ENCODE results near the gene RNF25.
A peak's percentile ranks its signal among the peaks of the same experiment; 100 is the strongest.

RNF25 gene, protein sequence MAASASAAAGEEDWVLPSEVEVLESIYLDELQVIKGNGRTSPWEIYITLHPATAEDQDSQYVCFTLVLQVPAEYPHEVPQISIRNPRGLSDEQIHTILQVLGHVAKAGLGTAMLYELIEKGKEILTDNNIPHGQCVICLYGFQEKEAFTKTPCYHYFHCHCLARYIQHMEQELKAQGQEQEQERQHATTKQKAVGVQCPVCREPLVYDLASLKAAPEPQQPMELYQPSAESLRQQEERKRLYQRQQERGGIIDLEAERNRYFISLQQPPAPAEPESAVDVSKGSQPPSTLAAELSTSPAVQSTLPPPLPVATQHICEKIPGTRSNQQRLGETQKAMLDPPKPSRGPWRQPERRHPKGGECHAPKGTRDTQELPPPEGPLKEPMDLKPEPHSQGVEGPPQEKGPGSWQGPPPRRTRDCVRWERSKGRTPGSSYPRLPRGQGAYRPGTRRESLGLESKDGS

DNA sequence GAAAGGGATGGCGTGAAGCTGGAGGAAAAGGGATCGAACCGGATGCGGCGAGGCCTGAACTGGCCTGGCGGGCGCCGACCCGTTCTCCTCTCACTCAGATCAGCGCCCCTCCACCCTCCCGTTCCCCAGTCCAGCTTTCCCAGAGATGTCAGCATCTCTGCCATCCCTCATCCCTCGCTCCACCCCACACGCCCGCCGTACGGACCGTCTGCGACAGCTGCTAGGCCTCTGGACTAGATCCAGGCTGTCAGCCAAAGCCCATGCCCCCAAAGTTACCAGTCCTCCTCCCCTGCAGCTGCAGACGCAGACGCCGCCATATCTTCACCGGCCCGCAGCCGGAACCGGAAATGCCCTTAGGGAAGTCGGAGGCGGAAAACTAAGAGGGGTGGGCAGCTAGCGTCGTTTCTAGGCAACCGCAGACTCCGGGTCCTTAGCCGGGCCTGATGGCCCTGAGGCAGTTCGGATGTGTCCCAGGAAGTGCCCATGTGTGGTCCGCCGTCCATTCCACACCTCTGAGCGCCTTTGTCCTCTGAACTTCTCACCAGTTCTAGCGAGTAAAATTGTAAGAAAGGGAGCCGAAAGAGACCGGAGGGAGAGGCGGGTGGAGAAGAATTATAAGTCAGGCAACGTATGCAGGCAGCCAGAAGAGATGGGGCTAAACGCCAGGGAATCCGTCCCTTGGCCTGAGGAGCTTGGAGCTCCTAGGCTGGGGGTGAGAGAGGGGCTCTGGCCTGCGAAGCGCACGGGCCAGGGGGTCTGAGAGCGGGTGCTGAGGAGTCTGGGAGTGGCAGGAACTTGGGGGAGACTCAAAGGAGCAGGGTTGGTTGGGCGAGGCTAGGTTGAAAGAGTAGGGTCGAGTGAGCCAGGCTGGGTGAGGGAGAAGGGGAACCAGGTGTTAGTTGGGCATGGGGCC lies at the start of gene RNF25, which contains the start of gene STK36:
Gene RNF25, minus strand, starts transcription at position 349 of the 913 bp plus-strand sequence. Its CDS starts 32 bp downstream, at position 317.
Gene STK36, plus strand, starts transcription at position 433 of the 913 bp plus-strand sequence. CDS start 744 bp downstream, outside the sequence.
- DNase-seq, result peak; percentile 87

DNA sequence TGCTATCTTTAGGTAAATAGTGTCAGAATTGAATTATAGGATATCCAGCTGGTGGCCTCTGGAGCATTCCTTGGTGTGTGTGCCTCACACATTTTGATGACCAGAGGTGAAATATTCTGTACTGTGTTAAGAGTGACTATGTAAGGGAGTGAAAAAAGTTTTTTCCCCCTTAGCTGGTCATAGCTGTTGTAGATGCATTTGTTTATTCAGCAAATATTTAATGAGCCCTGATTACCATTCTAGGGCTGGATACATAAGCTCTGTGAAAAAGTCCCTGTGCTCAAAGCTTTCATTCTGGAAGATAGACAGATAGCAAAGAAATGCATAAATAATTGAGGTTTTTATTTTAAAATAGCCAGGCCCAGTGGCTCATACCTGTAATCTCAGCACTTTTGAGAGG lies 49.7 kb upstream of the RNF25 start:
- DNase-seq, result no peak

DNA sequence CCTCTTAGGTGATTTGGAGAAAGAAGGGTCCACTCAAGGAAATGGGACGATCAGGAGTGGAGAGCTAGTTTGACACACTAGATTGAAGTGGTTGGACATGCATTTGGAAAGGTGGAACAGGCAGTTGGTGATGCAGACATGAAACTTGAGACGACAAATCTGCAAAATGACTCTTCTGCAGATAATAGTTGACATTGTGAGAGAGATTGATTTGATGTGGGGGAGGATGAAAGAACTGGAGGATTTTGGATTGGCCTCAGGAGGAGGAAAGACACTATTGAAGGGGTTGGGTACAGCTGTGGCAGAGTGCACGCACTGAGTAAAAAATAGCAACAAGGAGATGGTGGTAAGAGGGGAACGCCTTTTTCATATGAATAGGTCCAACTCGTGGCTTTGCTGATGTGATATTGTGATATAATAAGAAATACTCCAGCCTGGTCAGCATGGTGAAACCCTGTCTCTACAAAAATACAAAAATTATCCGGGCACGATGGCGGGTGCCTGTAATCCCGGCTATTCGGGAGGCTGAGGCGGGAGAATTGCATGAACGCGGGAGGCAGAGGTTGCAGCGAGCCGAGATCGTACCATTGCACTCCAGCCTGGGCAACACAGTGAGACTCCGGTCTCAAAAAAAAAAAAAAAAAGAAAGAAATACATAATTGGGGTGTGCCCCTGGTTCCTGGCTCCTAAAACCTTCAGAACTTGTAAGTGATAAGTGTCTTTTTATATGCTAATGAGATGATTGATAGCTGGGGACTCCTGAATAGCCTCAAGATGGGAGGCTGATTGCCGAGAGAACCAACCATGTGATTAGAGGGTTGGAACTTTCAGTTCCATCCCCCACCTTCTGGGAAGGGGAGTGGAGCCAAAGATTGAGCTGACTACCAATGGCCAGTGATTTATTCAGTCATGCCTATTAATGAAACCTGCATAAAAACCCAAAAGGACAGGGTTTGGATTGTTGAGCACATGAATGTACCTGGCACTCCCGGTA lies 48.5 kb upstream of the RNF25 start:
- DNase-seq, result no peak

DNA sequence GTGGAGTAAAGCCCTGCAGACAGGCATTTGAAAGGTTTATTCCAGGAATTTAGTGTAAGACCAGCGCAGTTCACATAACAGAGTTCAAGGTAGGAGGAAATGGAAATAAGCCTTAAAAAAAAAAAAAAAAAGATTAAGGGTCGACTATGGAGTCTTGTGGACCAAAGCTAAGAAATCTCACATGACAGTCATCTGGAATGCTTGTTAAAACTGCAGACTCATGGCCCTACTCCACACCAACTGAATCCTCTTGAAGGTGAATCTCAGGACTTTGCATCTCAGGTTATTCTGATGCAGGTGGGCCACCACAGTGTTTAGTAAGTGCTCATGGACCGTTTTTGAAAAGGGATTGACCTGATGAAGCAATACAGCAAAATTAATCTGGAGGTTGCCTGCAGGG lies 47.7 kb upstream of the RNF25 start:
- no peak for DNase-seq

DNA sequence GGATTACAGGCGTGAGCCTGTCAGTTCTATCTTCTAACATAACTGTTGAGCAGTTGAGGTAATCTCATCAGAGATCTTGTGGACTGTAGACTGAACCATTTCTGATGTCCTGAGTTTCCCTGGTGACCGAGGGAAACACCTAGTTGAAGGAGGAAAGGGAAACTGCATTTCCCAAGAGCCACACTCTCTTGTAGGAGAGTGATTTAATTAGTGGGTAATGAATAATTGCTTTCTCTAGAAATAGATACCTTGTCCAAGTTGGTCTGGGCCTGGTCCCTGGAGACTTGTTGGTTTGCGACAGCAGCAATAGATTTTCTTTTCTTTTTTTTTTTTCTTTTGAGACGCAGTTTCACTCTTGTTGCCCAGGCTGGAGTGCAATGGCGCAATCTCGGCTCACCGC lies 46.3 kb upstream of the RNF25 start:
- DNase-seq, result no peak

DNA sequence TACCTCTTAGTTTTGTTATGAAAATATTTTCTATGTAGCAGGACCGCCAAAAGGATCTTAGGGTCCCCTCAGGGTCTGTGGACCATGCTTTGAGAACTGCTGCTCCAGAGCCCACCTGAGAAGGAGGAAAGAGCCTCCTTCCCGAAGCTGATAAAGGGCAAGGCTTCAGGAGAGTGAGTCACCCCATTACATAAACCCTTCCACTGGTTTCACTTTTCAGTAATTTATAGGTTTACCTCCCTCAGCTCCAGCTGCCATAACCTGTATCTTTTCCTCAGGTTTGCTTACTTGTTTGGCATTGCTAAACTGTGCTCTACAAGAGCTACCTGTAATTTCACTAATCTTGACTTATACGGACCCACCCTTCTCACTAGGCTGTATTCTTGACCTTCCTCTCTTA lies 45.5 kb upstream of the RNF25 start:
- no peak for DNase-seq

DNA sequence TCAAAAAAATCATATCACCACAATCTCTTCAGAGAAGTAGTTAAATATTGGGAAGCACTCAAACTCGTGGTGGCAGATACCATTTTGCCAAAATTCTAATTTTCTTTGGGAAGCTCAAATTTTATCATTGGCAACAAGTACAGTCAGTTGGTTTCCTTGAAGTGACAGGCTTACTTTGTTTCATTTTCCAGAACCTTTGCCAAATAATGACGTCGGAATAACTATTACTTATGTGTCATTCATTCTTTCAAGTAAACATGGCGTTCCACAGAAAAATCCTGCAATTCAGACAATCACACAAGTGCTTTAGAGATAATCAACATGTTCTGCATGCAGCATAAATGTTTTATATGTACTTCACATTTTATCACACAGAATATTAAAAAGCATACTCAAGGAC lies 44.3 kb upstream of the RNF25 start:
- DNase-seq, result no peak

DNA sequence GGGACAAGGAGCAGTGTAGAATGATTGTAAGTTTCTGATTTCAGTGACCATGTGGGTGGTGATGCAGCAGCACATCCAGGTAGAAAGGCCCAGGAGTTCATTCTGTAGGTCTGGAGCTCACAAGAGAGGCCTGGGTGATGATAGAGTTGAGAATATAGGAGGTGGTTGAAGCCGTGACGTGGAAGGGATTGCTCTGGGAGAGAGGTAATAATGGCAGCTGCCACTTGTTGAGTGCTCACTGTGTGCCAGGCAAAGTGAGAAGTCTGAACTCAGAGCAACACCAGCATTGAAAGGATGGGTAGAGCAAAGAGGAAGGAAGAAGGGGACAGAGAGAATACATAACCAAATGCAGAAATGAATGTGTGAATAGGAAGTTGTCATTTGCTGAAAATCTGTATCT lies 42.1 kb upstream of the RNF25 start:
- DNase-seq, result no peak

DNA sequence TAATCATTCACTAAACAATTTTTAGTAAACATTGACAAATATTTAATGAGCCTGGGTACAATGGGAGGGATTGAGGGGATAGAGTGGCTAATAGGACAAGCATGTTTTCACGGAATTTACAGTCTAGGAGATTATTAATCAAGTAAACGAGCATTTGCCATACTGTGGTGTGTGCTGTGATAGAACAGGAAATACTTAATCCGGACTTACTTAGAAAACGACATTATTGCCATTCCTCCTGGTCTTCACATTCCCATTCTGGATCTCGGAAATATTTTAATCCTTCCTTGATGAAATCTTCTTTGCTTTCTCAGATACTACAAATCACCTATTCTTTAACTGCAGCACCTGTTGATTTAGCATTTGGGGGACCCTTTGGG lies 39.7 kb upstream of the RNF25 start:
- no peak for DNase-seq

DNA sequence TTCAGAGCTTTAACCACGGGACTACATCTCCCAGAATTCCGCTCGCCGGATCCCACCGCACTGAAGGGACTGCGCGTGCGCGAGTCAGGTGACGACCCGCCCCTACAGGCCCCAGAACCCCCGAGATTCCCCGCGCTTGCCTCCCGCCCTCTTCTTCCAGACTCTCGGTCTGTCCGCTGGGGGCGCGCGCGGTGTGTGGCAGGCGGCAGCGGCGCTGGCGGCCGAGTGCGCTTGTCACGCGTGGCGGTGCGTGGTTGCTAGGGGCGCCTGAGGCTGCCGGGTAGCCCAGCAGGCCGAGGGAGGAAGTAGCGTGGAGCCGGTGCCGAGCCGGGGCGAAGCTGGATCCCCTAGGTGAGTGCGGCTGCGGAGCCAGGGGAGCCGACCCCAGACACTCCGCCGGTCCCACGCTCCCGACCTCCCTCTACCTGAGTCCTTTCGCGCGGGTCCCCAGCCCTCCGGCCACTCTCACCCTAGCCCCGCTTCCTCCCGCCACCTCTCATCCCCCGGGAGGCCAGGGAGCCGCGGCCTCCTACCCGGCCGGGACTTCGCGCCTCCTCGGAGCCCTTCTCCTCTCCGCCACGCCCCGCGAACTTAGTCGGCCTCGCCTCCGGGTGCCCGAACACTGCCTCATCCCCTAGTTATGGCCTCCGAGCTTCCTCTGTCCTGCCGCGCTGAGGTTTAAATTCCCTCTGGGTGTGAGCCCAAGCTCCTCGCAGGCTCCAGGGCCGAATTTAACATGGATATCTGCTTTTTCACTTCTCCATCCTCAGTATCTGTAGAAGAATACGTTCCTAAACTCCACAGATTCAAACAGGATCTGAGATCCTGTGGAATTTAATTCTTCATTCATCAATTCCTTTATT lies 39.1 kb upstream of the RNF25 start, which contains the start of gene TTLL4:
Gene TTLL4, plus strand, starts transcription at position 149 of the 863 bp plus-strand sequence. CDS start 26,842 bp downstream, outside the sequence.
- DNase-seq, result peak; percentile 98

DNA sequence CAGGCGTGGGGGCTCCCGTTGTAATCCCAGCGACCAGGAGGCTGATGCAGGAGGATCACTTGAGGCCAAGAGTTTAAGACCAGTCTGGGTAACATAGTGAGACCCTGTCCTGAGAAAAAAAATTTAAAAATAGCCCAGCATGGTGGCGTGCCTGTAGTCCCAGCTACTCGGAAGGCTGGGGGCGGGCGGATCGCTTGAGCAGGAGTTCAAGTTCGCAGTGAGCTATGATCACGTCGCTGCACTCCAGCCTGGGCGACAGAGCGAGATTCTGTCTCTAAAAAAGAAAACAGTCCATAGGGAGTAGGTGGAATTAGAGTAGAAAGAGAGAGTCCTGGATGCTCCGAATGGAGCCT lies 38.5 kb upstream of the RNF25 start:
- peak; percentile 4 for DNase-seq

DNA sequence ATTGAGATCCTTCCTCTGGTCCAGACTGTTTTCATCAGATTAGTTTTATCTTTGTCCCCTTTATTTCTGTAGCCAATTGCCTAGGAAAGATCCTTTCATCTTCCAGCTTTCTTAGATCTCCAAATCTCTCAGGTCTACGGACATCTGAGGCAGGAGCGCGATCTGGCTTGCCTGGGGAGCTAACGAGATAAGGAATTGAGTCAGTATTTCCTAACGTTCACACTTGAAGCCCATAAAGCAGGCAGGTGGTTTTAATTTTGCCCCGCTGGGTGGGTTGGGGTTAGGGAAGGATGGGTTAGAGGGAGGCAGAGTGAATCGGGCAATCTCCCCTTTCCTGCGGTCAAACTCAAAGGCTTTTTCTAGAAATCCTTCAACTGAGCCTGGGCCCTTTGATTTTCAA lies 38.1 kb upstream of the RNF25 start:
- DNase-seq, result no peak

DNA sequence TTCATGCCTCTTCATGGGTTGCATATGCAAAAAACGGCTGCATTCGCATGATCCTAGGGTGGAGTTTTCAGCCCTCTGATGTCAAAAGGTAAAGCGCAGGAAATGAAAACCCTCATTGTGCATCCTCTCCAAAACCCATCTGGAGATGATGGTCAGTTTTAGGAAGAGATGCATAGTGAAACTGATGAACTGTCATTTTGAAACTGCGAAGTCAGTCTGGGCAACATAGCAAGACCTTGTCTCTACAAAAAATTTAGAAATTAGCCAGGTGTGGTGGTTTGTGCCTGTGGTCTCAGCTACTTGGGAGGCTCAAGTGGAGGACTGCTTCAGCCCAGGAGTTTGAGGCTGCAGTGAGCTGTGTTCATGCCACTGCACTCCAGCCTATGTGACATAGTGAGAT lies 36.3 kb upstream of the RNF25 start:
- no peak for DNase-seq

DNA sequence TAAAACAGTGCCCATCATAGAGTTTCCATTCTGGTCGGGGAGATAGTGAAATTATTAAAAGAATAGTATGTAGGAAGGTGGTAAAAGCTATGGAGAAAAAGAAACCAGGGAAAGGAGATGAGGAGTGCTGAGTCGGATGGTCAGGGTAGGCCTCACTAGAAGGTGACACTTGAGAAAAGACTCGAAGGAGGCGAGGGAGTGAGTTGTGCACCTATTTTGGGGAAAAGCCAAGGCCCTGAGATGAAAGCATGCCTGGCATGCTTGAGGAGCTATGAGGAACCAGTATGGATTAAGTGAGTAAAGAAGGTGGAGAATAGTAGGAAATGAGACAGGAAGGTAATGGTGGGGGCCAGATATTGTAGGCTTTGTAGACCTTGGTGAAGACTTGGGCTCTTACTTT lies 31.5 kb upstream of the RNF25 start:
- no peak for DNase-seq

DNA sequence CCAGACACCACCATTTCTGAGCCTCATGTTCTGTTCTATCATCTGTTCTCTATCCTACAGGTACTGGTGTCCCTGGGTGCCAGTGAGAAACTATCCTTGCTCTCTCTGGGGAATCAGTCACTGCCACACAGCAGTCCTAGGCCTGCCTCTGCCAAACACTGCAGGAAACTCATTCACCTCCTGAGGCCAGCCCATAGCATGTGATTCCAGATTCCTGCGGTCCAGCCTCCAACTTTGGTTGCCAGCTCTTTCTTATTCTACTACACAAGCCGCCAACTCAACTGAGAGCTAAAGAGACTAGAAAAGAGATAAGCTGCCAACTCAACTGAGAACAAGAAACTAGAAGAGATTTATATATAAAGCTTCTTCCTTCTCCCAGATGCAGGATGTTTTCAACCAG lies 30.0 kb upstream of the RNF25 start:
- no peak for DNase-seq

DNA sequence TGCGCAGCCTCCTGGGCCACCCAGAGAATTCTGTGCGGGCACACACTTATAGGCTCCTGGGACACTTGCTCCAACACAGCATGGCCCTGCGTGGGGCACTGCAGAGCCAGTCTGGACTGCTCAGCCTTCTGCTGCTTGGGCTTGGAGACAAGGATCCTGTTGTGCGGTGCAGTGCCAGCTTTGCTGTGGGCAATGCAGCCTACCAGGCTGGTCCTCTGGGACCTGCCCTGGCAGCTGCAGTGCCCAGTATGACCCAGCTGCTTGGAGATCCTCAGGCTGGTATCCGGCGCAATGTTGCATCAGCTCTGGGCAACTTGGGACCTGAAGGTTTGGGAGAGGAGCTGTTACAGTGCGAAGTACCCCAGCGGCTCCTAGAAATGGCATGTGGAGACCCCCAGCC lies 27.1 kb upstream of the RNF25 start:
- DNase-seq, result no peak

DNA sequence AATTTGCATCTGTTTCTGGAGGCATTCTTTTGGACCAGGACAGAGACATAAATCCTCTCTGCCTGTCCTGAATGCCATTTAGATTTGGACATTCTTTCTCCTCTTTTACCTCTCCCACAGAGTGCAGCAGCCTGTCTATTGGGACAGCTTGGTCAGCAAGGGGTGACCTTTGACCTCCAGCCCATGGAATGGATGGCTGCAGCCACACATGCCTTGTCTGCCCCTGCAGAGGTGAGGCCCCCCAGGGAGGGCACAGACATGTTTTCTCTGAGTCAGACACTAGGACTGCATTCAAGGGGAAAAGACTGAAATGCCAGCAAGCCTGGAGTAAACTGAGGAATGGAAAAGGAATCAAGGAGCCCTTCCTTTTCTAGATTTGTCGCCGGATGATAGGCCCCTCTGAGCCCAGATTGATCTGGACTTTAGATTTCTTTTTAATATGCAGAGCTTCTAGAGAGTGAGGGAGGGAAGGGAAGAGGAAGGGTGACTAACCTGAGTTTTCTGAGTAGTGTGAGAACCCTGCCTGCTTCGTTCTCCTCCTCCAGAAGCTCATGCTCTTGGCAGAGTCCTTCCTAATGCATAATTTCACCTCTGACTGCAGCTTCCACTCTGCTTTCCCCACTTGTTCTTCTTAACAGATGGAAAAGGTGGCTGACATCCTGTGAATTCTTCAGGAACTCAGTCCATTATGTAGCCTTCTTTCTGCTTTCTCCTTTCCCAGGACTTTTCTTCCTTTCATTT lies 22.8 kb upstream of the RNF25 start:
- DNase-seq, result no peak

DNA sequence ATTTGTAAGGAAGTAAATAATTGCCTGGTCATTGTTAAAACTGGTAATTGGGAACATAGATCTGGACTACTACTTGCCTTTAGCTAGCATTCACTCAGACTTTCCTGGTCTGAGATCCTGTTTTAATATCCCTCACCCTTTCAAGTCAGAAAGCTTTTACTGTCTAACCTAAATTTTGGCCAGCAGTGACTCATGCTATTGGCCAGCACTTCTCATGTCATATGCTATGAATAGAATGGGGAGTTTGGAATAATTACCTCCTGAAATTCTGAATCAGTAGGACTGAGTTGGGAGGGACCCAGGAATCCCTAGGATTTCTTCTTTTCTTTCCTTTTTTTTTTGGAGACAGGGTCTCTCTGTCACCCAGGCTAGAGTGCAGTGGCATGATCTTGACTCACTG lies 19.4 kb upstream of the RNF25 start:
- no peak for DNase-seq

DNA sequence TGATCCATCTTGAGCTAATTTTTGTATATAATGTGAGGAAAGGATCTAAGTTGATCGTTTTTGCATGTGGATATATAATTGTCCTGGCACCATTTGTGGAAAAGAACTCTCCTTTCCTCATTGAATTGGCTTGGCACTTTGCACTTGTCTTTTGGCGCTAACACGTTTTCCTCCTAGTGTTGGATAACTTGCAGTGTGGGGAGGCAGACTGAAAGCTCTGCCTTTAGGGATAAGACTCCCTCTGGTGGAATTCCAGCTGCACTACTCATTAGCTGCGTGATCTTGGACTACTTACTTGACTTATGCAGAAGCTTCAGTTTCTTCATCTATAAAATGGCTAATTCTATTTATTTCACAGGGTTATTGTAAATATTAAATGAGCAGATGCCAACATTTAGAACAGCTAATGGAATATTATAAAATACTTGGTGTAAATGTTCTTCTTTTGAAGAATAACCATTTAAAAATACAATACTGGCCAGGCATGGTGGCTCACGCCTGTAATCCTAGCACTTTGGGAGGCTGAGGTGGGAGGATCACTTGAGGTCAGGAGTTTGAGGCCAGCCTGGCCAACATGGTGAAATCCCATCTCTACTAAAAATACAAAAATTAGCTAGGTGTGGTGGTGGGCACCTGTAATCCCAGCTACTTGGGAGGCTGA lies 15.7 kb upstream of the RNF25 start:
- peak; percentile 35 for DNase-seq

DNA sequence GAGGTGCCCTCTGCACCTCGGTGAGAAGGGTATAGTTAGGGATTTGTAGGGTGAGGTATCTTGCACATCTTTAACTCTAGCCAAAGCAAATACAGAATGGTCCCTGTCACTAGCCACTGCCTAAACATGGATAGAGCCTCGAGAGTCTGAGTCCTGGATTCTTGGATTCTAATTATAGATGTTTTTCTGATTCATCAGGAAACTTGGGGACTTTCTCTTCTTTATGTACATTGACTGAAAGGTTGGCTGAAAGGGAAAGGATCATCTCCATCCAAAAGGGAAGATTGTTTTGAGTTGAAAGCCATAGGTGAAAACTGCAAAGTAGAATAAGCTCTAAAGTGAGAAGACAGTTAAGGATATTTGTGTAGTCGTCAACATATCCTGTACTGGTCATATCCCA lies 8.3 kb upstream of the RNF25 start:
- DNase-seq, result no peak

Measured in stimulated activated CD4-positive, alpha-beta T cell treated with anti-CD3 and anti-CD28 coated beads, Interleukin-4, amount 100 ng/mL, for 24 hours (primary cell).